Measurements from ENCODE around the gene CRYBG3. TPM values are rescaled to one million over a fixed set of nuclear protein-coding genes. Genes with fewer than 3 reads are reported as not detected.

CRYBG3 gene
- total RNA-seq, 8 experiments from 2014 or later = 4.7 to 14.3 (median 10.8) TPM

- 50 to 88% methylated on average over 1 to 2 of the region's 3 CpGs; no CpG with 5 or more reads in 8 of the 10 experiments for WGBS, 10 experiments
- in situ Hi-C loops (cut with MboI; ENCODE audit: low pct_unique_long_range_greater_than_20kb in 2 of 9, low sequenced_read_pairs in 9 of 9, unreplicated experiment in 9 of 9) = no loop called here
- H3K27ac ChIP-seq = no peak overlapping the region
- ATAC-seq (replicated peaks in 6 of 8) = peak; percentile 15 to 86 (median 64)
- H3K4me1 ChIP-seq (replicated peaks in 1 of 2) = peaks cover 8 to 14% of the 10 kb centered on the region in 2 donors
- no peak overlapping the region for H3K4me3 ChIP-seq
Measured at GRCh38 chr3:97979610-97980009, 157.8 kb downstream of the CRYBG3 start.

- WGBS, 10 experiments = 36 to 100% (median 83%) methylated on average over 1 to 3 of the region's 3 CpGs; no CpG with 5 or more reads in 1 of the 10 experiments
- Histone ChIP-seq H3K27ac (no peak overlapping the region), H3K4me1 (replicated peaks in 1 of 2) (peaks cover 8 to 14% of the 10 kb centered on the region in 2 donors), H3K4me3 (no peak overlapping the region)
- in situ Hi-C loops (cut with MboI; ENCODE audit: low pct_unique_long_range_greater_than_20kb in 2 of 9, low sequenced_read_pairs in 9 of 9, unreplicated experiment in 9 of 9) = no loop called here
- ATAC-seq (replicated peaks in 6 of 8) = peak in 2 of 8 experiments; percentile 60 to 82
Measured at GRCh38 chr3:97981886-97982285, 160.1 kb downstream of the CRYBG3 start.

DNA sequence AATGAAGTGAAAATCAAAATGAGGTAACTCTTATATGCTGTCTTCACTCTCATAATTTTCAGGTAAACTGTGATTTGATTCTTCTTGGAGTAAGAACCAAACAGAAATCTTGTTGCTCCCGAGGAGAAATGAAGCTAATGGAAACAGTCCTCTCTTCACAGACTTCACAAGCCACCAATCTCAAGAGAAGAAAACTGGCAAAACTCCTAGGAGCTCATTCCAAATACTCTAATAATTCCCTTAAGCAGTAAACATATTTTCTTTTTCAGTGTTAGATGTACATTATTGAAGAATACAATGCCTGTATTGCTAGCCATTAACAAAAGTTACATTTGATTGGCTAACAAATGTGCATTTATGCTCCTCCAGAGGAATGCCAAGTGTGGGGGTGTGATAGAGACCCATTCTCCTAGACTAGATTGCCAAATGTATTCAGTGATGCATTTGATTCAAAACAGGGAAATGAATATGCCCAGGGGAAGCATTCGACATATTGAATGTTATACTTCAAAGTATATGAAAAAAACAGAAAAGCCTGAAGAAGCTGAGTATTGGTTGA, 162.2 kb downstream of the CRYBG3 start:
- WGBS, 10 experiments = 0 to 100% (median 52%) methylated on average over 1 to 2 of the region's 2 CpGs; no CpG with 5 or more reads in 2 of the 10 experiments
- Histone ChIP-seq H3K27ac (no peak overlapping the region), H3K4me3 (no peak overlapping the region), H3K4me1 (replicated peaks in 1 of 2) (peaks cover 0 to 2% of the 10 kb centered on the region in 2 donors)
- in situ Hi-C loops (cut with MboI; ENCODE audit: low pct_unique_long_range_greater_than_20kb in 2 of 9, low sequenced_read_pairs in 9 of 9, unreplicated experiment in 9 of 9) = no loop called here
- ATAC-seq (replicated peaks in 6 of 8) = peak in 3 of 8 experiments; percentile 40 to 75 (median 53)

DNA sequence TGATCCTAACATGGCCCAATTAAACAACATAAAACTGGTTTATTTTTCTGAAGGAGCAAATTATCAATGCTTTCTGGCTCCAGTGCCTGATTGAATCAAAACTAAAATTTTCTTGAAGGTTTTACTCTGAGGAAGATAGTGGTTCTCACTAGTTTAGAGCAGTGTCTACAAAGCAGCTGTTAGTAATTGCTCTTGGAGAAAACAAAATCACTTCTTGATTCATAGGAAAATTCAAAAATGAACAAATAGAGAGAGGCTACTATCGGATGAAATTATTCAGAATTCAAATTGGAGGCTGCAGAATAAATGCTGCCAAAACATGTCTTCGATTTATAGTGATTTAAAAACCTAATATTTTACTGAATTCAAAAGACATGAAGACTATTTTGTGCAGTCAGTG, 165.5 kb downstream of the CRYBG3 start:
- in situ Hi-C loops (cut with MboI; ENCODE audit: low pct_unique_long_range_greater_than_20kb in 2 of 9, low sequenced_read_pairs in 9 of 9, unreplicated experiment in 9 of 9) = no loop called here
- no peak for ATAC-seq (replicated peaks in 6 of 8)
- H3K4me1 ChIP-seq (replicated peaks in 1 of 2) = no peaks in the 10 kb centered on the region
- 5 to 100% (median 66%) methylated on average over 1 to 2 of the region's 2 CpGs for WGBS, 10 experiments
- H3K4me3 ChIP-seq = no peak overlapping the region
- no peak overlapping the region for H3K27ac ChIP-seq

GRCh38 chr3:97988784-97989568, 167.2 kb downstream of the CRYBG3 start:
- ATAC-seq (replicated peaks in 6 of 8) = no peak
- Histone ChIP-seq H3K4me1 (replicated peaks in 1 of 2) (no peaks in the 10 kb centered on the region), H3K4me3 (no peak overlapping the region), H3K27ac (no peak overlapping the region)
- in situ Hi-C loops (cut with MboI; ENCODE audit: low pct_unique_long_range_greater_than_20kb in 2 of 9, low sequenced_read_pairs in 9 of 9, unreplicated experiment in 9 of 9) = no loop called here
- 100% methylated on average over 1 of the region's 3 CpGs; no CpG with 5 or more reads in 8 of the 10 experiments for WGBS, 10 experiments

- H3K4me3 ChIP-seq = no peak overlapping the region
- no peaks in the 10 kb centered on the region for H3K4me1 ChIP-seq (replicated peaks in 1 of 2)
- WGBS, 10 experiments = 10 to 100% (median 58%) methylated on average over 1 to 2 of the region's 2 CpGs
- H3K27ac ChIP-seq = no peak overlapping the region
- in situ Hi-C loops (cut with MboI; ENCODE audit: low pct_unique_long_range_greater_than_20kb in 2 of 9, low sequenced_read_pairs in 9 of 9, unreplicated experiment in 9 of 9) = no loop called here
- ATAC-seq (replicated peaks in 6 of 8) = no peak
Measured at GRCh38 chr3:97990624-97991292, 168.9 kb downstream of the CRYBG3 start.

DNA sequence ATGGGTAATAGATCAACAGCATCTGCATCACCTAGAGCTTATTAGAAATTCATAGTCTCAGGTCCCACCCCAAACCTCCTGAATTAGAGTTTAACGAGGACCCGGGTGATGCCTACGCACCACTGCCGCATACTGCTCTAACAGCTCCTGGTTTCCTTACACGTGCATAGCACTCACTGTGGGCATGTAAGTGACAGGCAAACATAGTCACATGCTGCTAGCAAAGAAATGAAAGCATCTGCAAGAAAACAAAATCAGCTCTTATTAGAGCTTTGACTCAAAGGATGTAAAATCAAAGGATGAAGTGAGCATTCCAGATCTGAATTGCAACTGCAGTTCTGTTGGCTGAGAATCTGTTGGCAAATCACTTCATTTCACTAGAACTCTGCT, 169.5 kb downstream of the CRYBG3 start:
- no peak overlapping the region for H3K4me3 ChIP-seq
- peak in 2 of 8 experiments; percentile 36 to 60 for ATAC-seq (replicated peaks in 6 of 8)
- no peak overlapping the region for H3K27ac ChIP-seq
- in situ Hi-C loops (cut with MboI; ENCODE audit: low pct_unique_long_range_greater_than_20kb in 2 of 9, low sequenced_read_pairs in 9 of 9, unreplicated experiment in 9 of 9) = no loop called here
- WGBS, 10 experiments = 14 to 81% (median 41%) methylated on average over 1 to 5 of the region's 5 CpGs; no CpG with 5 or more reads in 2 of the 10 experiments
- H3K4me1 ChIP-seq (replicated peaks in 1 of 2) = no peaks in the 10 kb centered on the region

- no peak for ATAC-seq (replicated peaks in 6 of 8)
- Histone ChIP-seq H3K4me1 (replicated peaks in 1 of 2) (no peaks in the 10 kb centered on the region), H3K4me3 (no peak overlapping the region), H3K27ac (no peak overlapping the region)
- WGBS, 10 experiments = 57 to 100% (median 100%) methylated on average over 1 to 2 of the region's 2 CpGs; no CpG with 5 or more reads in 4 of the 10 experiments
- in situ Hi-C loops (cut with MboI; ENCODE audit: low pct_unique_long_range_greater_than_20kb in 2 of 9, low sequenced_read_pairs in 9 of 9, unreplicated experiment in 9 of 9) = no loop called here
Measured at GRCh38 chr3:97992547-97993173, 170.8 kb downstream of the CRYBG3 start.

- Histone ChIP-seq H3K27ac (no peak overlapping the region), H3K4me3 (no peak overlapping the region), H3K4me1 (replicated peaks in 1 of 2) (no peaks in the 10 kb centered on the region)
- no peak for ATAC-seq (replicated peaks in 6 of 8)
- WGBS, 10 experiments = 20 to 100% (median 52%) methylated on average over 1 to 2 of the region's 2 CpGs
- in situ Hi-C loops (cut with MboI; ENCODE audit: low pct_unique_long_range_greater_than_20kb in 2 of 9, low sequenced_read_pairs in 9 of 9, unreplicated experiment in 9 of 9) = no loop called here
Measured at GRCh38 chr3:97993526-97993925, 171.7 kb downstream of the CRYBG3 start.

- no peak for ATAC-seq (replicated peaks in 6 of 8)
- no peak overlapping the region for H3K27ac ChIP-seq
- in situ Hi-C loops (cut with MboI; ENCODE audit: low pct_unique_long_range_greater_than_20kb in 2 of 9, low sequenced_read_pairs in 9 of 9, unreplicated experiment in 9 of 9) = no loop called here
- no peaks in the 10 kb centered on the region for H3K4me1 ChIP-seq (replicated peaks in 1 of 2)
- 40 to 100% (median 75%) methylated on average over 1 to 2 of the region's 2 CpGs; no CpG with 5 or more reads in 3 of the 10 experiments for WGBS, 10 experiments
- no peak overlapping the region for H3K4me3 ChIP-seq
Measured at GRCh38 chr3:97994328-97994945, 172.6 kb downstream of the CRYBG3 start.
